CD4-positive, alpha-beta T cell treated with Interleukin-4 for 4 hours (primary cell): ENCODE data around the gene MTF2.
"Not testable (repeated sequence)": the region's sequence is repeated elsewhere in the genome, so short reads cannot be mapped to it uniquely, and the experiment has no call there.

Experiments
- DNase-seq: peaks from one replicate; pipeline ENCODE4 v3.0.0-alpha.2; 2020

Gene MTF2

DNA sequence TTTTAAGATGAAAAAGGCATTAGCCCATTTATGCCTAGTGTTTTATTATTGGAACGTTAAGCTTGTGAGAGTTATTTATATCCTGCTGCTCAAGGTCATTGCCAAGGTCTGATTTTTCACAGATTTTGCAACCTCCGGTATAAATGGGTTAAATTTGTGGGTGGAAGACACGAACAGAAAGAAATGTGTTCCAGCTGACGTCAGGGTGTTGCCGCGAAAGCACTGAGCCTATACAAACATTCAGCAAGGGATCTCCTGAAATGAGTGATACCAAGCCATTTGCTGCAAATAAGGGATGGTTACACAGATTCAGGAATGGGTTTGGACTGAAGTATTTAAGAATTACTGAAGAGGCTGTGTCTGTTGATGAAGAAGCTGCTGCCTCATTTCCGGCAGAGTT is 68.9 kb downstream of the MTF2 start:
- no peak for DNase-seq

DNA sequence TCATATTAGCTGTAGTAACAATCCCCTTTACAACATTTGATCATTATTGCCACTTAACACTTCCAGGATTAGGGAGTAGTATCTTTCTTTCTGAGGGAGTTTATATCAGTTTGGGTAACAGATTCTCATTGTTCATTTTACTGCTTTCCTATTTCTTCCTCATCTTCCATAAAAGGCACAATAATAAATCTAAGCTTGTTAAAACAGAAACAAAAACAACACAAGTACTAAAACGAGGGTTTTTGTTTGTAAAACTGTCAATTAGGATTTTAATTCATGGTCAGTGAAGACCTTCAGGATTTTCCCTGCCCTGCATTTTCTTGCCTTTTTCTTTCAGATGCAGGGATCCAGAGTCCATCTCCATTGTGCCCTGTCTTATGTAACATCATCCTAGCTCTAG is 71.6 kb downstream of the MTF2 start:
- DNase-seq: no peak

DNA sequence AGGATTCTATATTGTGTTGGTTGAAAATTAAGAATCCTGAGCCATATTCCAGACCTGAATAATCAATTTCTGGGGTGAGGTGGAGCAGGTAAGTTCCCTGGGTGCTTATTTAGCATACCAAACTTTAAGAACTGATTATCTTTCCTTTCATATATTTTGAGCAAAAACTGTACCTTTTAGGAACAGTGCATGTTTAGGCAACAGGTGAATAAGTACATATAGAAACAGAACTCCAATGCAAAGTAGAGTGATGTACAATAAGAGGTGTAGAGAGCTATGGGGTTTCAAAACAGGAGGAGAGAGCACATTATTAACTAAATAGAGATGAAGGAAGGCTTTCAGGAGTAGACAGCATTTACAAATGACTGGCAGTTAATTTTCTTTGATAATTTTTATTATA is 72.4 kb downstream of the MTF2 start:
- no peak for DNase-seq

DNA sequence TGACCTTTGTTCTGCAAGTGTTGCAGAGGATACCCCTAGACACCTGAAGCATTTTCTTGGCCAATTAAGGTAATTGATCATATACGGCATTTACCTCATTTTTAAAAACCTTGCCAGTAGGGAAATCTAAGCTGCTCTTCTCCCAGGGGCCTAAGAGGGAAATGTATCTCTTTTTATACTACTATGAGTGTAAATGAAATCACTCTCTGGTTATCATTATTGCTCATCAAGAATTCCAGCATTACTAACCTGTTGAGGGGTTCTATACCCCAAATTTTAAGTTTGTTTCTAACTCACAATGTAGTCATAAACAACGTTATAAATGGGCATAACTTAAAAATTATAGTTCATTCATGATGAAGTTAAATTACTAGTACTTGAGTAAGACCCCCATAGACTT is 73.8 kb downstream of the MTF2 start:
- no peak for DNase-seq

DNA sequence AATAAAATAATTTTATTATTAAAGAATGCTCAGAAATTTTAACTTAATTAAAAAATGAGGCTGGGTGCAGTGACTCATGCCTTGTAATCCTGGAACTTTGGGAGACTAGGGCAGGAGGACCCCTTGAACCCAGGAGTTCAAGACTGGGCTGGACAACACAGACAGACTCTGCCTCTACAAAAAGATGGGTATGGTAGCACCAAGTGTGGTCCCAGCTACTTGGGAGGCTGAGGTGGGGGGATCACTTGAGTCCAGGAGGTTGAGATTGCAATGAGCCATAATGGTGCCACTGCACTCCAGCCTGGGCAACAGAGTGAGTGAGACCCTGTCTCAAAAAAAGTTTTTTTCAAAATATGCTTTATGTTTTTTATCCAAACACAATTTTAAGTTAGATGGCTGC is 75.8 kb downstream of the MTF2 start:
- no peak for DNase-seq

DNA sequence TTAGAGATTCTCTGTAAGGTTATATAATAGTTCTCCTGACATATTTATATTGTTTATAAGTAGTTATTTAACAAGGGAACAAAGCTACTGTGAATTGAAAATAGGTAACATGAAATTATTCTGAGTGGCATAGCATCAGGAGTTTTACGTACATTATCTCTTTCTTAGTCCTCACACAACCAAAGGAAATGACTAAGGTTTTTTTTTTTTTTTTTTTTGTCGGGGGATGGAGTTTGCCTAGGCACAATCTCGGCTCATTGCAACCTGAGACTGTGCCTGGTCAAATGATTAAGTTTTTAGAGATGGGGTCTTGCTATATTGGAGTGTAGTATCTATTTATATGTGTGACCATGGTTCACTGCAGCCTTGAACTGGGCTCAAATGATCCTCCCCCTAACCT is 76.3 kb downstream of the MTF2 start:
- DNase-seq: no peak

DNA sequence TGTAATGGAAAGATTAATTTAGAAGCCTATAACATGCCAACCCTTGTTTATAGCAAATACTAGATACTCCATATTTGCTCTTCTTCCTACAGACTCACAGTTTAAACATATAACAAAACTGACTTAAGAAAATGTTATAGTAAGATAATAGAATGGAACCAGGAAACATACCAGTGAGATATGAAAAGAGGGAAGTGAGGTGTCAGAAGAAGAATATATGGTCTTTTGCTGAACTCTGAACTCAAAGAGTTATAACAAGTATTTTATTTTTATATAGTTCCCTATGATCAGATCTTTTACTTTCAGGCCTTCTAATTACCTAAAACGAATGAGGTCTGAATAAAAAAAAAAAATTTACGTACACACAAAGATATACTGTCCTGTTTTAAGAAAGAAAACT is 80.3 kb downstream of the MTF2 start:
- DNase-seq: no peak

DNA sequence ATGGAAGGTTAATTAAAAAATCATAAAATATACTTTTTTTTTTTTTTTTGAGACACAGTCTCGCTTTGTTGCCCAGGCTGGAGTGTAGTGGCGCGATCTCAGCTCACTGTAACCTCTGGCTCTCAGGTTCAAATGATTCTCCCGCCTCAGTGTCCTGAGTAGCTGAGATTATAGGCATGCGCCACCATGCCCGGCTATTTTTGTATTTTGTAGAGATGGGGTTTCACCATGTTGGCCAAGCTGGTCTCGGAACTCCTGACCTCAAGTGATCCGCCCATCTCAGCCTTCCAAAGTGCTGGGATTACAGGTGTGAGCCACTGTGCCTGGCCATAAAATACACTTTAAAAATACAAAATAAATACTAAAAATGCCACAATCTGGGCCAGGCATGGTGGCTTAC is 84.2 kb downstream of the MTF2 start:
- DNase-seq: not testable (repeated sequence)

DNA sequence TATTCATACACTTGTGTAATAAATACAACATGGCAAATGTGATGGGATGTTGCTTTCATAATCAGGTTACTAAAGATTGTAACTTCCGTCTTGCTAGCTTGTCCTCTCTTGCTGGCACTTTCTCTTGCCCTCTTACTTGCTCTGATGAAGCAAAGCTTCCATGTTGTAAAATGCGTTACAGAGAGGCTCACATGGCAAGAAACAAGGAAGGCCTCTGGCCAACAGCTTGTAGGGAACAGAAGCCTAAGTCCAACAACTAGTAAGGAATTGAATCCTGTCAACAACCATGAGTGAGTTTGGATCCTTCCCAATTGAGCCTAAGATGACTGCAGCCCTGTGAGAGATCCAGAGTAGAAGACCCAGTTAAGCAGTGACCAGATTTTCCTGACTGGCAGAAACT is 85.7 kb downstream of the MTF2 start:
- no peak for DNase-seq

DNA sequence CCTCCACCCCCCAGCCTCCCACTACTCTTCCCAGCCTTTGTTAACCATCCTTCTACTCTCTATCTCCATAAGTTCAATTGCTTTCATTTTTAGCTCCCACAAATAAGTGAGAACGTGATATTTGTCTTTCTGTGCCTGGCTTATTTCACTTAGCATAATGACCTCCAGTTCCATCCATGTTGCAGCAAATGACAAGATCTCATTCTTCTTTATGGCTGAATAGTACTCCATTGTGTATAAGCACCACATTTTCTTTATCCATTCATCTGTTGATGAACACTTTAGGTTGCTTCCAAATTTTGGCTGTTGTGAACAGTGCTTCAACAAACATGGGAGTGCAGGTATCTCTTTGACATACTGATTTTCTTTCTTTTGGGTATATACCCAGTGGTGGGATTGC is 86.8 kb downstream of the MTF2 start:
- DNase-seq: not testable (repeated sequence)

DNA sequence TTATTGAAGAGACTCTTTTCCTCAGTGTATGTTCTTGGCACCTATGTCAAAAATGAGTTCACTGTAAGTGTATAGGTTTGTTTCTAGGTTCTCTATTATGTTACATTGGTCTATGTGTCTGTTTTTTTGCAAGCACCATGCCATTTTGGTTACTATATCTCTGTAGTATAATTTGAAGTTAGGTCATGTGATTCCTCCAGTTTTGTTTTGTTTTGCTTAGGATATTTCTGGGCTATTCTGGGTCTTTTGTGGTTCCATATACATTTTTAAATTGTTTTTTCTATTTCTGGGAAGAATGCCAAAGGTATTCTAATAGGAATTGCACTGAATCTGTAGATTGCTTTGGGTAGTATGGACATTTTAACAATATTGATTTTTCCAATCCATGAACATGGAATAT is 87.9 kb downstream of the MTF2 start:
- DNase-seq: no peak

DNA sequence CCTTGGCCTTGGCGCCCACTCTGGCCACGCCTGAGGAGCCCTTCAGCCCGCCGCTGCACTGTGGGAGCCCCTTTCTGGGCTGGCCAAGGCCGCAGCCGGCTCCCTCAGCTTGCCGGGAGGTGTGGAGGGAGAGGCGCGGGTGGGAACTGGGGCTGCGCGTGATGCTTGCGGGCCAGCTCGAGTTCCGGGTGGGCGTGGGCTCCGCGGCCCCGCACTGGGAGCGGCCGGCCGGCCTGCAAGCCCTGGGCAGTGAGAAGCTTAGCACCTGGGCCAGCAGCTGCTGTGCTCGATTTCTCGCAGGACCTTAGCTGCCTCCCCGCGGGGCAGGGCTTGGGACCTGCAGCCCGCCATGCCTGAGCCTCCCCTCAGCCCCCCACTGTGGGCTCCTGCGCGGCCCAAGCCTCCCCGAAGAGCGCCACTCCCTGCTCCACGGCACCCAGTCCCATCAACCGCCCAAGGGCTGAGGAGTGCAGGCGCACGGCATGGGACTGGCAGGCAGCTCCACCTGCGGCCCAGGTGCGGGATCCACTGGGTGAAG is 91.1 kb downstream of the MTF2 start:
- not testable (repeated sequence) for DNase-seq

DNA sequence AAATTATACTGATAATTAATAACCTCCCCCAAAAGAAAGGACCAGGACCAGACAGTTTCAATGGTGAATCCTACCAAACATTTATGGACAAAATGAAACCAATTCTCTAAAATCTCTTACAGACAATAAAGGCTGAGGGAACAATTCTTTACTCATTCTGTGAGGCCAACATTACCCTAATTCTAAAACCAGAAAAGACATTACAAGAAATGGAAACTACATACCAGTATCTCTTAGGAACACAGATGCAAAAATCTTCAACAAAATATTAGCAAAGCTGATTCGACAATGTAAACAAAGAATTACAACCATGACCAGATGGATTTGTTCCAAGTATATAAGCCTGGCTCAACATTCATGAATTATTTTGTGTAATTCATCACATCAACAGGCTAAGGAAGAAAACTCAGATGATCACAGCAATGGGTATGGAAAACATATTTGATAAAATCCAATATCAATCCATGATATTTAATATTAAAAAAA is 92.5 kb downstream of the MTF2 start:
- no peak for DNase-seq

DNA sequence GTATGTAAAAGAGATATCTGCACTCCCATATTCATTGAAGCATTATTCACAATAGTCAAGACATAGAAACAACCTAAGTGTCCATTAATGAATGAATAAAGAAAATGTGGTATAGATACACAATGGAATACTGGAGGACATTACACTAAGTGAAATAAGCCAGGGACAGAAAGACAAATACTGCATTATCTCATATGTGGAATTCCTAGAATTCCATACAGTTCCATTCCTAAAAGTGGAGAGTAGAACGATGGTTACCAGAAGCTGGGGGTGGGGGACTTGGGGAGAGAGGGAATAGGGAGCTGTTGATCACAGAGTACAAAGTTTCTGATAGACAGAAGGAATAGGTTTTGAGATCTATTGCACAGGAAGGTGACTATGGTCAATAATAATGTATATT is 93.7 kb downstream of the MTF2 start:
- DNase-seq: no peak

DNA sequence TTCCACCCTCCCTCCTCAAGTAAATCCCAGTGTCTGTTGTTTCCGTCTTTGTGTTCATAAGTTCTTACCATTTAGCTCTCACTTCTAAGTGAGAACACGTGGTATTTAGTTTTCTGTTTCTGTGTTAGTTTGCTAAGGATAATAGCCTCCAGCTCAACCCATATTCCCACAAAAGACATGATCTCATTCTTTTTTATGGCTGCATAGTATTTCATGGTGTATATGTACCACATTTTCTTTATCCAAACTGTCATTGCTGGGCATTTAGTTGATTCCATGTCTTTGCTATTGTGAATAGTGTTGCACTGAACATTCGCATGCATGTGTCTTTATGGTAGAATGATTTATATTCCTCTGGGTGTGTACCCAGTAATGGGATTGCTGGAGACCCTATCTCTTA is 95.6 kb downstream of the MTF2 start:
- not testable (repeated sequence) for DNase-seq

DNA sequence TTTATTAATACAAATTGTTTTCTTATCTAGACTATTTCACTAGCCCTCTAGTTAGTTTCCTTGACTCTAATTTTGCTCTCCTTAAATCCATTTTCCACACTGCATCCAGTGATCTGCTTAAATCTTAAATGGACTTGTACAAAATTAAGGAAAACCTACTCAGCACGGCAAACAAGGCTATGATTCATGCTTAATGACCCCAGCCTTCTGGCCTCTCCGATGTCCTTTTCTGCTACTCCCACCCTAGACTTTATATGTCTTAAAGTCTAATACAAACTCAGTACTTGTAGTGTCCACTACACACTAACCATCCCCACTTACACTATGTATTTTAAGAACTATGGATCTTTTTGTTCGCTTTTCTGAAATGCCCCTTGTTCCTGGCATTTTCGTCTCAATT is 98.9 kb downstream of the MTF2 start:
- DNase-seq: no peak

DNA sequence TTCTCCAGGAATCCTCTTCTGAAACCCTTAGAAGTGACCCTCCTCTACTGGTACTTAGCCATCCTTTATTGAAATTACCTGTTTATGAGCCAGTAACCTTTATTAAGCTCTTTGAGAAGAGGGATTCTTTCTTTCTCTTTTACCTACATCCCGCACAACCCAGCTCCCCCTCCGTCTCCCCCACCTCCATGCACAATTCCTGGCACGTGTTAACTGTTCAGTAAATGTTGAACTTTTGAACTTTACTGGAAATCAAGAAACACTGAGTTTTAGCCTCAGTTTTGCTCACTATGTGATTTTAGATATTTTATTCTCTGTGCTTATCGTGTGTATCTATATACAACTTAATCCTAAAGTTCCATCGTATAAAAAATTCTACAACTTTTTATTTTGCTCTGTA is 99.3 kb downstream of the MTF2 start:
- DNase-seq: no peak

DNA sequence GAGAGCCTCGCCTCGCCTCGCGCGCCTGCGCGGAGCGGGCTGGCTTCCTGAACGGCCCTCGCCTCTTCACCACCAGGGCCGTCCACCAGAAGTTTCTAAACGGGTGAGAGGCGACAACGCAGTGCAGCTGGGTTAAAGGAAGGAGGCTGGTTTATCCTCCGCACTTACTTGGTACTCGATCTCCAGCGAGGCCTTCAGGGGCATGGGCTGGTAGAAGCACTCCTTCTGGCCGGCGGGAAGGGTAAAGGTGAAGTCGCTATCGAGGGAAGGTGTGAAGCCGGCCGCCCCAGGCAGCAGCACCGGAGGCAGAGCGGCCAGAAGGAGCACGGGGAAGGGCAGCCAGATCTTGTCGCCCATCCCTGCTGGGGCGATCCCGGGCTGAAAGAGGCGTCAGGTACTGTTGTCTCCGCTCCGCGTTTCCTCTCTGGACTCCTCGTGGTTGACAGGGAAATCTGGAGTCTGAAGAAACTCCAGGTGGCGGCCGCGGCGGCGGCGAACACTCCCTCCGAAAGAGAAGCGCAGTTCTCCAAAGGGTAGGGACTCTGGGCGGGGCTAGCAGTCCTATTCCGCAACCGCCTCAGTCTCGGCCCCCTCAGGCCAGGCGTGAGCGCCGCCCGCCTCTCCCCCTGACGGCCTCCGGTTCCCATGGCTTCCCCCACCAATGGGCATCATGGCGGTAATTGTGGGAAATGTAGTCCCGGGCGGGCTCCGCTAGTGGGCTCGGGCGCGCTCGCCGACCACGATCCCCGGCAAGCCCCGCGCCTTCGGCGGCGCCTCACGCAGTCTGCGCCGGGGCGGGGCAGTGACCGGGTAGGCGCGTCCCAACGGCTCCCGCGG is 101.0 kb downstream of the MTF2 start, which contains the start of gene TMED5:
TSS of gene TMED5 (minus strand) at position 528 of the 837 bp plus-strand sequence. CDS start at position 357, 171 bp downstream.
- peak; percentile 98 for DNase-seq

DNA sequence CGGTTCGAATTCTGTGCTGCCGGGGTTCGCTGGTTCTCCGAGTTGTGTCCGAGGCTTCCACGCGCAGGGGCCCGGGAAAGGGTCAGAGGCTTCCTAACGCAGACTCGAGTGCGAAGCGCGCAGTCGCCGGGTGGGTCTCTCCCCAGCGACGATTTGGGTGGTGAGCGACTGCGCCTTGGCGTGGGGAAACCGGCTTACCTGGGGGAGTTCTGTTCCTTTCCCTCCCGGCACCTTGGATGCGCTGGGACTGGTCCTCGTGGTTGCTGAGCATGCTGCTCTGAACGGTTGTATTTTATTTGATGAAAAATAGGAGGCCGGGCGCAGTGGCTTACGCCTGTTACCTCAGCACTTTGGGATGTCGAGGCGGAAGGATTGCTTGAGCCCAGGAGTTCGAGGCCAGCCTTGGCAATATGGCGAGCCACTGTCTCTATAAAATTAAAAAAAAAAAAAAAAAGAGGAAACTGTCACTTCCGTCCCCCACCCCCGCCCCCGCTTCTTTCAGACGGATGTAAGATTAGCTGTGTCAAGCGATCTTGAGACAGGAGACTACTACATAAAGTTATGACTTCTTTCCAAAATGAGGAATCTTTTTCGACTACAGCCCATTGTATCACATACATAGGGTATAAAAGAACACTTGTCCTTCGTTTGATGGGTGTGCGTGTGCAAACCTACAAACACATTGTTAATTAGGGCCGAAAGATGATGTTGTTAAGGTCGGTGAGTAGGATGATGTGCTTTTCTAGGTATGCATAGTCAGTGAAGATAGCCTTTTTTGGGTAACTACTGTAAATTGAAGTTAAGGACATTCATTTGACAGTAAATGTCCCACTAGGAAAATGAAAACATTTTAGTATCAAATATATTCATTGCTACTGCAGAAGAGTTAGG is 101.9 kb downstream of the MTF2 start, which contains the start of gene CCDC18:
TSS of gene CCDC18 (plus strand) at position 2 of the 891 bp plus-strand sequence. CDS start 2,638 bp downstream, outside the sequence.
- DNase-seq: peak; percentile 49

DNA sequence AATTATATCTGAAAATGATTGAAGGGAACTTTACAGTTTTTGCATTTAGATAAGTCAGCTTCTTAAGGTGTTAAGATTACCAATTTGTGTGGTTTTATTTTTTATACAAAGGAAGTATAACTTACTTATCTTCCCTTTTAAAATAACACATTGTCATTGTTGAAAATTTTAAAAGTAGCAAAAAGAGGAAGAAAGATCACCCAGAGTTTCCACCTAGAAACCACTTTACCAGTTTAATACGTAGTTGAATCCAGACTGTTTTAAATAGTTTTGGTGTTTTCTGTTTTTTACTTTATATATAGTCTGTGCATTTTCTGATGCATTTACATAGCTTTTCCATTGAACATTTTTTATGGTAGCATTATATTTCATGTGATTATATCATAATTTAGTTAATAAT is 107.6 kb downstream of the MTF2 start:
- no peak for DNase-seq
